ENCODE measurements around the gene CC2D1A.

DNA sequence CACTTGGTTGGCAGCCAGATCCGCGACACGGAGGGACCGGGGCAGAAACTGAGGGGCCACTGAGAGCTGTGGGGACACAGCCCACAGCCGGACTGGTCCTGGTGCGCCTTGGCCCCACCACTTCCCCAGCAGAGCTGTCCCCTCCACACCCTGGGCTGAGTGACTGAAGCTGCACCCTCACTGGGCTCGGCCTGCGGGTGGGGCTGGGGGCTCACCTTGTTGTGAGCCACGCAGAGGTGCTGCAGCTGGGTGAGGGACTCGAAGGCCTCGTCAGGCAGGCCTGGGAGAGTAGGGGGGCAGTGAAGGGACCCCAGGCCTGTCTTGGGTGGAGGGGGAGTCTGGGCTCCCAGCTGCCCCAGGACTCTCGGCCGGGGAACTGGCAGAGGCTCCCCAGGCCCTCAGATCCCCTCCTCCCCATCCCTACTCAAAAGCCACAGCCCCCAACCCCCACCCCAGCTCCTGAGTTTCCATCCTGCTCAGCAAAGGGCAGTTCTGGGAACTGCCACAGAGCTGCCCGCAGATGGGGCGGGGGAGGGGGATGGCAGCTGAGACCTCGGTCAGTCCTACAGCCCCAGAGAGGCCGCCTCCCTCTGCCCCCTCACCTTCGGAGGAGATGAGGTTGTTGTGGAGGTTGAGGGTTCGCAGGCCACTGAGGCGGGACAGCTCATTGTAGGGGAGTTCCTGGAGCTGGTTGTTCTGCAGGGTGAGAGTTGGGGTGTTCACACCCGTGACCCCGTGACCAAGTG lies 29.9 kb downstream of the CC2D1A start:
- no peak for TF ChIP-seq POU2F2 (IDR thresholded peaks at IDR 0.05; ENCODE audit: low read depth, low read length)
- no peak for TF ChIP-seq POLR2AphosphoS5 (IDR thresholded peaks at IDR 0.05; ENCODE audit: low read depth, low read length)
- TF ChIP-seq POLR2A (IDR thresholded peaks at IDR 0.05; ENCODE audit: low read depth, low read length) = no peak
- no peak for TF ChIP-seq SPI1 (IDR thresholded peaks at IDR 0.05; ENCODE audit: low read depth, low read length)
